H1 (cell line): ENCODE results near the gene NLRC5.

Experiments used
- BCL11A ChIP-seq, 2 experiments: IDR thresholded peaks; one replicate each; pipeline ENCODE4 v1.6.1; 2011; ENCODE audit warnings: low read depth in 2 of 2, low read length in 2 of 2, mild to moderate bottlenecking in 2 of 2
- EP300 ChIP-seq, 2 experiments: IDR thresholded peaks; 1 replicate in 1 of 2; 2 replicates in 1 of 2; pipeline ENCODE4 v1.6.1; 2011 to 2012; ENCODE audit warnings: low read depth in 2 of 2, low read length in 2 of 2, mild to moderate bottlenecking in 2 of 2, borderline replicate concordance in 1 of 2, inconsistent platforms in 1 of 2, moderate library complexity in 1 of 2
- EZH2 ChIP-seq: fragments of 200-600 bp; sonication (generic); IDR thresholded peaks from 2 replicates; pipeline ENCODE4 v1.7.1; 2012; ENCODE audit warnings: low read depth, mild to moderate bottlenecking, moderate library complexity, low read length, inconsistent platforms; ENCODE audit not compliant: severe bottlenecking
- JUN ChIP-seq: IDR thresholded peaks from 2 replicates; pipeline ENCODE4 v1.6.1; 2011; ENCODE audit warnings: low read depth, mild to moderate bottlenecking, improper control_type of control experiment, low read length
- KDM1A ChIP-seq: fragments of 200-600, 300-600 bp; sonication (generic); IDR thresholded peaks from 2 replicates; pipeline ENCODE4 v1.7.1; 2016; ENCODE audit warnings: mild to moderate bottlenecking, low read length, borderline replicate concordance
- POLR2A ChIP-seq, 2 experiments: IDR thresholded peaks; 1 replicate in 1 of 2; 2 replicates in 1 of 2; pipeline ENCODE4 v1.6.1; 2011; ENCODE audit warnings: low read depth in 2 of 2, low read length in 2 of 2, mild to moderate bottlenecking in 2 of 2; ENCODE audit errors: control extremely low read depth in 1 of 2

- TF ChIP-seq POLR2A (IDR thresholded peaks at IDR 0.05; ENCODE audit: control extremely low read depth in 1 of 2, low read depth in 2 of 2, low read length in 2 of 2) (no peak), BCL11A (IDR thresholded peaks at IDR 0.05; ENCODE audit: low read depth in 2 of 2, low read length in 2 of 2) (no peak), EZH2 (no peak), EP300 (IDR thresholded peaks at IDR 0.05; ENCODE audit: borderline replicate concordance in 1 of 2, low read depth in 2 of 2, low read length in 2 of 2) (no peak), JUN (no peak), KDM1A (no peak)
Observed at GRCh38 chr16:57131351-57131970, 142.1 kb downstream of the NLRC5 start.
